ENCODE data around the gene INAFM2. TPM values are rescaled to one million over a fixed set of nuclear protein-coding genes. Genes with fewer than 3 reads are reported as not detected.

Gene INAFM2
- total RNA-seq, 1 experiment from 2014 or later, result 15.8 TPM

- DNase-seq, result peak; percentile 73
- Histone ChIP-seq H3K36me3 (replicated peaks; ENCODE audit: control insufficient read depth, insufficient read depth, low read length) (no peaks in the 10 kb centered on the region), H3K27me3 (ENCODE audit: control insufficient read depth, insufficient read depth, low read length) (peaks cover 33% of the 10 kb centered on the region), H3K4me3 (ENCODE audit: insufficient read depth, low read depth, low read length) (no peak overlapping the region)
Observed at GRCh38 chr15:40293905-40294895, 29.3 kb upstream of the INAFM2 start.

GRCh38 chr15:40295297-40295696, 28.2 kb upstream of the INAFM2 start:
- peaks cover 30% of the 10 kb centered on the region for H3K27me3 ChIP-seq (ENCODE audit: control insufficient read depth, insufficient read depth, low read length)
- no peaks in the 10 kb centered on the region for H3K36me3 ChIP-seq (replicated peaks; ENCODE audit: control insufficient read depth, insufficient read depth, low read length)
- peak; percentile 34 for DNase-seq
- H3K4me3 ChIP-seq (ENCODE audit: insufficient read depth, low read depth, low read length), result no peak overlapping the region

- Histone ChIP-seq H3K27me3 (ENCODE audit: control insufficient read depth, insufficient read depth, low read length) (peaks cover 25% of the 10 kb centered on the region), H3K36me3 (replicated peaks; ENCODE audit: control insufficient read depth, insufficient read depth, low read length) (no peaks in the 10 kb centered on the region), H3K4me3 (ENCODE audit: insufficient read depth, low read depth, low read length) (no peak overlapping the region)
- DNase-seq, result peak; percentile 38
Observed at GRCh38 chr15:40295877-40296560, 27.5 kb upstream of the INAFM2 start.

GRCh38 chr15:40296561-40297230, 26.8 kb upstream of the INAFM2 start:
- H3K36me3 ChIP-seq (replicated peaks; ENCODE audit: control insufficient read depth, insufficient read depth, low read length), result no peaks in the 10 kb centered on the region
- DNase-seq, result peak; percentile 38
- peaks cover 18% of the 10 kb centered on the region for H3K27me3 ChIP-seq (ENCODE audit: control insufficient read depth, insufficient read depth, low read length)
- H3K4me3 ChIP-seq (ENCODE audit: insufficient read depth, low read depth, low read length), result no peak overlapping the region

GRCh38 chr15:40297356-40297755, 26.1 kb upstream of the INAFM2 start:
- DNase-seq, result peak; percentile 29
- H3K36me3 ChIP-seq (replicated peaks; ENCODE audit: control insufficient read depth, insufficient read depth, low read length), result no peaks in the 10 kb centered on the region
- no peak overlapping the region for H3K4me3 ChIP-seq (ENCODE audit: insufficient read depth, low read depth, low read length)
- H3K27me3 ChIP-seq (ENCODE audit: control insufficient read depth, insufficient read depth, low read length), result peaks cover 11% of the 10 kb centered on the region

GRCh38 chr15:40298216-40298935, 25.1 kb upstream of the INAFM2 start:
- no peak for DNase-seq
- no peak overlapping the region for H3K4me3 ChIP-seq (ENCODE audit: insufficient read depth, low read depth, low read length)
- H3K36me3 ChIP-seq (replicated peaks; ENCODE audit: control insufficient read depth, insufficient read depth, low read length), result no peaks in the 10 kb centered on the region
- peaks cover 1% of the 10 kb centered on the region for H3K27me3 ChIP-seq (ENCODE audit: control insufficient read depth, insufficient read depth, low read length)

GRCh38 chr15:40300367-40300766, 23.1 kb upstream of the INAFM2 start:
- no peak for DNase-seq
- H3K4me3 ChIP-seq (ENCODE audit: insufficient read depth, low read depth, low read length), result no peak overlapping the region
- H3K27me3 ChIP-seq (ENCODE audit: control insufficient read depth, insufficient read depth, low read length), result no peaks in the 10 kb centered on the region
- no peaks in the 10 kb centered on the region for H3K36me3 ChIP-seq (replicated peaks; ENCODE audit: control insufficient read depth, insufficient read depth, low read length)

GRCh38 chr15:40300771-40301170, 22.7 kb upstream of the INAFM2 start:
- peak; percentile 27 for DNase-seq
- Histone ChIP-seq H3K36me3 (replicated peaks; ENCODE audit: control insufficient read depth, insufficient read depth, low read length) (no peaks in the 10 kb centered on the region), H3K4me3 (ENCODE audit: insufficient read depth, low read depth, low read length) (no peak overlapping the region), H3K27me3 (ENCODE audit: control insufficient read depth, insufficient read depth, low read length) (no peaks in the 10 kb centered on the region)

- peak; percentile 81 for DNase-seq
- H3K4me3 ChIP-seq (ENCODE audit: insufficient read depth, low read depth, low read length), result no peak overlapping the region
- H3K27me3 ChIP-seq (ENCODE audit: control insufficient read depth, insufficient read depth, low read length), result no peaks in the 10 kb centered on the region
- no peaks in the 10 kb centered on the region; the same call in 1 of the 2 replicates for H3K36me3 ChIP-seq (replicated peaks; ENCODE audit: control insufficient read depth, insufficient read depth, low read length)
Observed at GRCh38 chr15:40301467-40302179, 21.9 kb upstream of the INAFM2 start.

GRCh38 chr15:40302288-40302886, 21.1 kb upstream of the INAFM2 start:
- Histone ChIP-seq H3K4me3 (ENCODE audit: insufficient read depth, low read depth, low read length) (no peak overlapping the region), H3K27me3 (ENCODE audit: control insufficient read depth, insufficient read depth, low read length) (no peaks in the 10 kb centered on the region), H3K36me3 (replicated peaks; ENCODE audit: control insufficient read depth, insufficient read depth, low read length) (no peaks in the 10 kb centered on the region; the same call in 1 of the 2 replicates)
- DNase-seq, result peak; percentile 42

GRCh38 chr15:40302981-40303380, 20.5 kb upstream of the INAFM2 start:
- DNase-seq, result no peak
- Histone ChIP-seq H3K4me3 (ENCODE audit: insufficient read depth, low read depth, low read length) (no peak overlapping the region), H3K36me3 (replicated peaks; ENCODE audit: control insufficient read depth, insufficient read depth, low read length) (no peaks in the 10 kb centered on the region; the same call in 1 of the 2 replicates), H3K27me3 (ENCODE audit: control insufficient read depth, insufficient read depth, low read length) (no peaks in the 10 kb centered on the region)

GRCh38 chr15:40303576-40303975, 19.9 kb upstream of the INAFM2 start:
- Histone ChIP-seq H3K4me3 (ENCODE audit: insufficient read depth, low read depth, low read length) (no peak overlapping the region), H3K36me3 (replicated peaks; ENCODE audit: control insufficient read depth, insufficient read depth, low read length) (no peaks in the 10 kb centered on the region; the same call in 1 of the 2 replicates), H3K27me3 (ENCODE audit: control insufficient read depth, insufficient read depth, low read length) (no peaks in the 10 kb centered on the region)
- DNase-seq, result no peak

GRCh38 chr15:40305281-40305680, 18.2 kb upstream of the INAFM2 start:
- Histone ChIP-seq H3K4me3 (ENCODE audit: insufficient read depth, low read depth, low read length) (no peak overlapping the region), H3K27me3 (ENCODE audit: control insufficient read depth, insufficient read depth, low read length) (no peaks in the 10 kb centered on the region; the same call in 1 of the 2 replicates), H3K36me3 (replicated peaks; ENCODE audit: control insufficient read depth, insufficient read depth, low read length) (no peaks in the 10 kb centered on the region; the same call in 1 of the 2 replicates)
- no peak for DNase-seq

All from H7 (cell line).